Ovary (tissue), 9 donors: ENCODE measurements around the gene UBA5. TPM values are rescaled to one million over a fixed set of nuclear protein-coding genes. Genes with fewer than 3 reads are reported as not detected.

Source experiments
- DNase-seq, 5 donors: peaks; one replicate each; pipeline ENCODE4 v3.0.0-alpha.2; 2019 to 2020
- H3K27ac ChIP-seq, 2 donors: fragments of 200-600 bp; one replicate each; pipeline versions ENCODE4 v1.5.1 to v1.8.0; 2019 to 2022
- H3K27me3 ChIP-seq: fragments of 200-600 bp; one replicate; pipeline ENCODE4 v1.8.0; 2022
- H3K36me3 ChIP-seq: fragments of 200-600 bp; sonication (generic); one replicate; pipeline ENCODE4 v1.5.1; 2019
- H3K4me1 ChIP-seq: one replicate; pipeline ENCODE4 v1.8.1; 2013; ENCODE audit warnings: mild to moderate bottlenecking, moderate library complexity; ENCODE audit not compliant: insufficient read depth
- H3K4me3 ChIP-seq: fragments of 200-600 bp; sonication (generic); one replicate; pipeline ENCODE4 v1.5.1; 2017
- H3K9me3 ChIP-seq, 2 donors: fragments of 200-600 bp in 1 of 2; sonication (generic) in 1 of 2; one replicate each; pipeline versions ENCODE4 v1.5.1 to v1.8.1; 2013 to 2019; ENCODE audit warnings: mild to moderate bottlenecking in 1 of 2, moderate library complexity in 1 of 2
- CTCF ChIP-seq, 3 donors: fragments of 450-650 bp in 2 of 3; fragments of 200-600 bp in 1 of 3; IDR thresholded peaks; one replicate each; pipeline versions ENCODE4 v1.5.1 to v1.8.0; 2016 to 2022; ENCODE audit warnings: antibody characterized with exemption in 3 of 3, mild to moderate bottlenecking in 1 of 3
- EP300 ChIP-seq: sonication (generic); formaldehyde crosslinking; IDR thresholded peaks from one replicate; pipeline ENCODE4 v1.6.1; 2017; ENCODE audit warnings: antibody characterized with exemption
- POLR2A ChIP-seq: fragments of 450-650 bp; IDR thresholded peaks from one replicate; pipeline ENCODE4 v1.6.1; 2017; ENCODE audit warnings: antibody characterized with exemption, mild to moderate bottlenecking, moderate library complexity
- WGBS, 3 donors: extraction: QIAGEN DNeasy Blood & Tissue Kit in 1 of 3; methylation state at CpG; one replicate each; pipeline versions ENCODE4 v1.1.5 to v1.1.7; 2013 to 2017; 5-methylcytosine and 5-hydroxymethylcytosine counted together
- intact Hi-C, 4 donors: fragments of 100-400 bp; cut with DNase I; formaldehyde crosslinking; loops; one replicate each; pipeline versions ENCODE4 v1.11.0 to v1.15.1; 2022 to 2023
- polyA plus RNA-seq, 2 donors: library from polyadenylated mRNA; stranded (reverse); fragments of 200-250 nt in 1 of 2; fragments of 350-450 nt in 1 of 2; fragmentation: Illumina TruSeq in 1 of 2; extraction: RNeasy Lipid Tissue Mini Kit (QIAGEN cat#74804) in 1 of 2; gene quantifications; one replicate each; pipeline ENCODE4 v1.2.3, GENCODE V29; 2013 to 2014
- total RNA-seq, 7 donors: library from RNA; depleted of rRNA in 2 of 7; stranded (reverse); fragments of >200 nt in 2 of 7; fragmentation: NEBNext Ultra II Directional in 3 of 7; extraction: Animal tissue kit (Norgen Biotek cat#: 25700) in 3 of 7; gene quantifications; one replicate each; pipeline versions ENCODE4 v1.1.0 to v1.2.4, GENCODE V29; 2016 to 2023
- donor health status: DM: no; HTN: no; CAD: no; lungs with moderate emphysema.
- donor health status: DM: no; HTN: no; CAD: no.
- donor health status: Bipolar disorder and iron deficiency.
- donor health status: DM: yes; HTN: yes; CAD: no.
- donor health status: DM: no; HTN: no; CAD: no.
- donor health status: DM: yes; HTN: yes; CAD: no.

UBA5 gene
- total and polyA plus RNA-seq, 9 donors, result 15.6 to 40.6 (median 29.1) TPM

- Histone ChIP-seq H3K27ac (no peak overlapping the region), H3K4me3 (no peak overlapping the region), H3K36me3 (no peaks in the 10 kb centered on the region), H3K4me1 (no peaks in the 10 kb centered on the region), H3K27me3 (no peaks in the 10 kb centered on the region), H3K9me3 (no peaks in the 10 kb centered on the region)
- intact Hi-C loops, result no loop called here
- DNase-seq, result no peak
- TF ChIP-seq CTCF (IDR thresholded peaks at IDR 0.05) (no peak), POLR2A (no peak), EP300 (no peak)
Observed at GRCh38 chr3:132682201-132682600, 22.1 kb downstream of the UBA5 start.

DNA sequence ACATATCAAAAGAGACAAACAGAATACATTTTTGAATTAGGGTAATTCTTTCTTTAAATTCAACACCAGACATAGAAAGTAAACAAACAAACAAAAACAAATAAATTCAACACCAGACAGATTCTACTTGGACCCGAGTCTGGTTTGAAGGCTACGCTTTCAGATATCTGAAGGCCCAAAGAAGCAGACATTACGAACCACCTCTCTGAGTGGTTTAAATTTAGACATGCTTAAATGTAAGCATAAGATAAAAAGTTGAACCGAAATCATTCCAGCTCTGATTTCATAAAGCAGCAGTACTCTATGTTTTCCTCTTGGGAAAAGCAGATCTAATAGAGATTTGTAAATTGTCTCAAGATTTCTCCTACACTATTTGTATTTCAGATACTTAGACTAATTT, 29.9 kb downstream of the UBA5 start:
- no peaks in the 10 kb centered on the region for H3K27me3 ChIP-seq
- intact Hi-C loops, result no loop called here
- no peaks in the 10 kb centered on the region for H3K36me3 ChIP-seq
- H3K9me3 ChIP-seq, result no peaks in the 10 kb centered on the region
- no peak for DNase-seq
- 76 to 90% (median 77%) methylated on average over 4 of the region's 4 CpGs for WGBS, 3 donors
- no peak overlapping the region for H3K4me3 ChIP-seq
- H3K4me1 ChIP-seq, result no peaks in the 10 kb centered on the region
- no peak for TF ChIP-seq EP300
- TF ChIP-seq POLR2A, result no peak
- TF ChIP-seq CTCF (IDR thresholded peaks at IDR 0.05), result no peak
- H3K27ac ChIP-seq, result no peak overlapping the region

GRCh38 chr3:132694991-132695390, 34.9 kb downstream of the UBA5 start:
- no peak for DNase-seq
- Histone ChIP-seq H3K27me3 (no peaks in the 10 kb centered on the region), H3K4me3 (no peak overlapping the region), H3K4me1 (no peaks in the 10 kb centered on the region), H3K9me3 (no peaks in the 10 kb centered on the region), H3K36me3 (no peaks in the 10 kb centered on the region), H3K27ac (no peak overlapping the region)
- intact Hi-C loops, result no loop called here
- TF ChIP-seq CTCF (IDR thresholded peaks at IDR 0.05) (no peak), EP300 (no peak), POLR2A (no peak)
- WGBS, 3 donors, result 59 to 81% (median 78%) methylated on average over 4 of the region's 4 CpGs

DNA sequence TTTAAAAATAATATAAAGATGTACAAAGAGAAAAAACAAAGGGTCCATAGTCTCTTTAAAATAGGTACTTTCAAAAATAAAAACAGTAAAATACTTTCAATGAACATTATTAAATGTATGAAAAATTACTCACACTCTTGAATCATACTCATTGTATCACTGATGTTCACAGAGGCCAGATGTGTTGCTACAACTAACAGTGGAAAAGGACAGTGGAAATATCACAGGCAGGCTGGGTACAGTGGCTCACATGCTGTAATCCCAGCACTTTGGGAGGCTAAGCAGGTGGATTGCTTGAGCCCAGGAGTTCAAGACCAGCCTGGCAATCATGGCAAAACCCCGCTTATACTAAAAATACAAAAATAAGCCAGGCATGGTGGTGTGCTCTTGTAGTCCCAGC, 35.3 kb downstream of the UBA5 start:
- TF ChIP-seq EP300 (no peak), CTCF (IDR thresholded peaks at IDR 0.05) (no peak), POLR2A (no peak)
- intact Hi-C loops, result no loop called here
- no peak for DNase-seq
- 94 to 100% (median 95%) methylated on average over 1 of the region's 1 CpG for WGBS, 3 donors
- no peak overlapping the region for H3K27ac ChIP-seq
- no peaks in the 10 kb centered on the region for H3K4me1 ChIP-seq
- no peak overlapping the region for H3K4me3 ChIP-seq
- H3K36me3 ChIP-seq, result no peaks in the 10 kb centered on the region
- no peaks in the 10 kb centered on the region for H3K27me3 ChIP-seq
- H3K9me3 ChIP-seq, result no peaks in the 10 kb centered on the region

GRCh38 chr3:132703733-132704132, 43.6 kb downstream of the UBA5 start:
- intact Hi-C loops, result no loop called here

More at GRCh38 chr3:132703733-132704132, 43.6 kb downstream of the UBA5 start:
- Histone ChIP-seq H3K9me3 (no peaks in the 10 kb centered on the region), H3K27me3 (no peaks in the 10 kb centered on the region), H3K4me1 (no peaks in the 10 kb centered on the region), H3K27ac (no peak overlapping the region), H3K4me3 (no peak overlapping the region), H3K36me3 (no peaks in the 10 kb centered on the region)
- TF ChIP-seq POLR2A (no peak), CTCF (IDR thresholded peaks at IDR 0.05) (no peak), EP300 (no peak)
- no peak for DNase-seq
- WGBS, 3 donors, result 70 to 93% (median 73%) methylated on average over 2 of the region's 2 CpGs
